GM18519 (cell line): ENCODE measurements around the gene ZNF264.
"Not testable (repeated sequence)": the region's sequence is repeated elsewhere in the genome, so short reads cannot be mapped to it uniquely, and the experiment has no call there.

ENCODE experiments used
- ATAC-seq: cut with Tn5 transposase; IDR thresholded peaks from one replicate; pipeline ENCODE4 v1.9.1; 2021; ENCODE audit warnings: mild to moderate bottlenecking, moderate library complexity; ENCODE audit not compliant: unreplicated experiment, low FRiP score

ZNF264 gene

GRCh38 chr19:57244513-57244912 lies 53.2 kb downstream of the ZNF264 start:
- ATAC-seq, result no peak

- ATAC-seq, result no peak
Measured at GRCh38 chr19:57245066-57245465, 53.8 kb downstream of the ZNF264 start.

GRCh38 chr19:57245959-57246358 lies 54.7 kb downstream of the ZNF264 start:
- no peak for ATAC-seq

GRCh38 chr19:57248646-57249045 lies 57.3 kb downstream of the ZNF264 start:
- no peak for ATAC-seq

GRCh38 chr19:57249329-57249728 lies 58.0 kb downstream of the ZNF264 start:
- no peak for ATAC-seq

- not testable (repeated sequence) for ATAC-seq
Measured at GRCh38 chr19:57253767-57254166, 62.5 kb downstream of the ZNF264 start.

- ATAC-seq, result no peak
Measured at GRCh38 chr19:57262044-57262443, 70.7 kb downstream of the ZNF264 start.

- no peak for ATAC-seq
Measured at GRCh38 chr19:57263244-57263741, 72.0 kb downstream of the ZNF264 start.

GRCh38 chr19:57267291-57267690 lies 76.0 kb downstream of the ZNF264 start:
- ATAC-seq, result no peak

- no peak for ATAC-seq
Measured at GRCh38 chr19:57269515-57270250, 78.4 kb downstream of the ZNF264 start.

- ATAC-seq, result no peak
Measured at GRCh38 chr19:57271280-57271679, 80.0 kb downstream of the ZNF264 start.
